Kidney tubule cell (primary cell): Measurements from ENCODE around the gene HTRA2.
"Not testable (repeated sequence)": the region's sequence is repeated elsewhere in the genome, so short reads cannot be mapped to it uniquely, and the experiment has no call there.

Experiments
- DNase-seq: peaks from one replicate; pipeline ENCODE4 v3.0.0-alpha.2; 2018; ENCODE audit warnings: low spot score

Gene HTRA2

GRCh38 chr2:74529357-74530238 is at the start of gene HTRA2, which contains the start of gene AUP1:
Gene HTRA2 (plus strand): TSS chr2:74529933. CDS start chr2:74530007, 74 bp downstream.
Gene AUP1 (minus strand): TSS chr2:74529706. CDS start chr2:74529629, 77 bp downstream.
- peak; percentile 100 for DNase-seq

GRCh38 chr2:74481431-74481830 is 48.3 kb upstream of the HTRA2 start:
- no peak for DNase-seq

GRCh38 chr2:74481961-74482800 is 47.6 kb upstream of the HTRA2 start:
- peak; percentile 38 for DNase-seq

- DNase-seq, result peak; percentile 95
Measured at GRCh38 chr2:74482801-74483674, 46.7 kb upstream of the HTRA2 start, which contains the start of the genes CCDC142 and TTC31. Gene CCDC142 (minus strand): TSS chr2:74482998. CDS start chr2:74482837, 161 bp downstream. Gene TTC31 (plus strand): TSS chr2:74483081. CDS start chr2:74483096, 15 bp downstream.

- DNase-seq, result not testable (repeated sequence)
Measured at GRCh38 chr2:74483675-74484164, 46.0 kb upstream of the HTRA2 start.

GRCh38 chr2:74486141-74486540 is 43.6 kb upstream of the HTRA2 start:
- no peak for DNase-seq

GRCh38 chr2:74488643-74489481 is 40.9 kb upstream of the HTRA2 start:
- no peak for DNase-seq

- no peak for DNase-seq
Measured at GRCh38 chr2:74489906-74490305, 39.8 kb upstream of the HTRA2 start.

- DNase-seq, result no peak
Measured at GRCh38 chr2:74491648-74492544, 37.8 kb upstream of the HTRA2 start.

- peak; percentile 31 for DNase-seq
Measured at GRCh38 chr2:74493546-74493945, 36.2 kb upstream of the HTRA2 start.

GRCh38 chr2:74495440-74495839 is 34.3 kb upstream of the HTRA2 start:
- DNase-seq, result no peak

- DNase-seq, result no peak
Measured at GRCh38 chr2:74496997-74497776, 32.5 kb upstream of the HTRA2 start.

GRCh38 chr2:74497777-74498499 is 31.8 kb upstream of the HTRA2 start:
- no peak for DNase-seq

- DNase-seq, result peak; percentile 57
Measured at GRCh38 chr2:74498500-74499266, 31.1 kb upstream of the HTRA2 start.

GRCh38 chr2:74499267-74499939 is 30.3 kb upstream of the HTRA2 start, which contains the start of gene LBX2:
Gene LBX2 (minus strand): TSS chr2:74499603. CDS start chr2:74499537, 66 bp downstream.
- no peak for DNase-seq

GRCh38 chr2:74499940-74500577 is 29.7 kb upstream of the HTRA2 start:
- no peak for DNase-seq
